HepG2 (cell line): ENCODE data around the gene GALNT17.

Source experiments
- ATF2 ChIP-seq: sonication (generic); formaldehyde crosslinking; IDR thresholded peaks from 2 replicates; pipeline ENCODE4 v1.4.0; 2020; ENCODE audit warnings: missing genetic modification reagents
- ATF7 ChIP-seq, 2 experiments: fragments of 450-650 bp in 1 of 2; sonication (generic) in 1 of 2; formaldehyde crosslinking in 1 of 2; IDR thresholded peaks; 2 replicates each; pipeline versions ENCODE4 v1.4.0 to v1.6.1; 2016 to 2020; ENCODE audit warnings: antibody characterized with exemption in 1 of 2, mild to moderate bottlenecking in 1 of 2, missing genetic modification reagents in 1 of 2
- EP300 ChIP-seq, 3 experiments: sonication (generic) in 1 of 3; formaldehyde crosslinking in 1 of 3; IDR thresholded peaks; 2 replicates each; pipeline versions ENCODE4 v1.5.1 to v1.6.1; 2011 to 2020; ENCODE audit warnings: low read depth in 2 of 3, low read length in 2 of 3, borderline replicate concordance in 1 of 3, improper control_type of control experiment in 1 of 3, mild to moderate bottlenecking in 1 of 3, missing genetic modification reagents in 1 of 3, moderate library complexity in 1 of 3
- NFIC ChIP-seq: IDR thresholded peaks from 2 replicates; pipeline ENCODE4 v1.6.1; 2012; ENCODE audit warnings: mild to moderate bottlenecking, low read length, inconsistent platforms
- NR2F6 ChIP-seq, 2 experiments: IDR thresholded peaks; 2 replicates each; pipeline ENCODE4 v1.6.1; 2016; ENCODE audit warnings: antibody characterized with exemption in 1 of 2, mild to moderate bottlenecking in 1 of 2

GRCh38 chr7:71541707-71542353, 409.9 kb downstream of the GALNT17 start:
- TF ChIP-seq ATF2 (CRISPR knock-in tag) (no peak), ATF7 (IDR thresholded peaks at IDR 0.05) (no peak), ATF7 (CRISPR knock-in tag; IDR thresholded peaks at IDR 0.05) (no peak), NR2F6 (IDR thresholded peaks at IDR 0.05) (no peak), NR2F6 (CRISPR knock-in tag; IDR thresholded peaks at IDR 0.05) (no peak), NFIC (no peak), EP300 (IDR thresholded peaks at IDR 0.05; ENCODE audit: low read depth in 2 of 2, low read length in 2 of 2) (no peak), EP300 (CRISPR knock-in tag; IDR thresholded peaks at IDR 0.05; ENCODE audit: borderline replicate concordance) (no peak)
